GM23248 (cell line): ENCODE data around the gene RAB40A. TPM values are rescaled to one million over a fixed set of nuclear protein-coding genes. Genes with fewer than 3 reads are reported as not detected.

Experiments used
- DNase-seq: peaks from one replicate; pipeline ENCODE4 v3.0.0-alpha.2; 2015
- H2AFZ ChIP-seq: fragments of 200-600 bp; sonication (generic); 2 replicates; pipeline ENCODE4 v1.6.1; 2016; ENCODE audit warnings: antibody characterized with exemption
- H3F3A ChIP-seq: fragments of 200-600 bp; sonication (generic); 2 replicates; pipeline ENCODE4 v1.6.1; 2016; ENCODE audit warnings: mild to moderate bottlenecking, antibody characterized with exemption, mixed run types; ENCODE audit not compliant: insufficient read depth
- H3K27ac ChIP-seq: fragments of 200-600 bp; sonication (generic); 2 replicates; pipeline ENCODE4 v1.5.1; 2016; ENCODE audit warnings: mild to moderate bottlenecking
- H3K27me3 ChIP-seq: fragments of 200-600 bp; sonication (generic); replicated peaks from 2 replicates; pipeline ENCODE4 v1.6.1; 2016; ENCODE audit warnings: mild to moderate bottlenecking; ENCODE audit not compliant: insufficient read depth
- H3K36me3 ChIP-seq: fragments of 200-600 bp; sonication (generic); 2 replicates; pipeline ENCODE4 v1.6.1; 2016; ENCODE audit warnings: low read depth, mild to moderate bottlenecking
- H3K4me1 ChIP-seq: fragments of 200-600 bp; sonication (generic); 2 replicates; pipeline ENCODE4 v1.6.1; 2016; ENCODE audit warnings: mild to moderate bottlenecking; ENCODE audit not compliant: insufficient read depth
- H3K4me2 ChIP-seq: fragments of 200-600 bp; sonication (generic); one replicate; pipeline ENCODE4 v1.6.1; 2016; ENCODE audit warnings: mild to moderate bottlenecking; ENCODE audit not compliant: unreplicated experiment
- H3K4me3 ChIP-seq: fragments of 200-600 bp; sonication (generic); 2 replicates; pipeline ENCODE4 v1.5.1; 2016; ENCODE audit warnings: mild to moderate bottlenecking
- H3K79me2 ChIP-seq: fragments of 200-600 bp; sonication (generic); 2 replicates; pipeline ENCODE4 v1.6.1; 2016; ENCODE audit warnings: mild to moderate bottlenecking; ENCODE audit not compliant: insufficient read depth
- H3K9ac ChIP-seq: fragments of 200-600 bp; sonication (generic); 2 replicates; pipeline ENCODE4 v1.6.1; 2016; ENCODE audit warnings: mild to moderate bottlenecking
- H3K9me2 ChIP-seq: fragments of 200-600 bp; sonication (generic); 2 replicates; pipeline ENCODE4 v1.6.1; 2016; ENCODE audit warnings: mixed run types, mild to moderate bottlenecking, moderate library complexity; ENCODE audit not compliant: insufficient read depth
- H3K9me3 ChIP-seq: fragments of 200-600 bp; sonication (generic); one replicate; pipeline ENCODE4 v1.6.1; 2017; ENCODE audit warnings: low read depth
- H4K20me1 ChIP-seq: fragments of 200-600 bp; sonication (generic); 2 replicates; pipeline ENCODE4 v1.6.0; 2016; ENCODE audit not compliant: insufficient read depth
- EZH2 ChIP-seq: fragments of 200-600 bp; sonication (generic); IDR thresholded peaks from 2 replicates; pipeline ENCODE4 v1.6.1; 2018; ENCODE audit warnings: antibody characterized with exemption, mild to moderate bottlenecking; ENCODE audit not compliant: insufficient read depth, poor library complexity, severe bottlenecking
- EZH2phosphoT487 ChIP-seq: fragments of 200-600 bp; sonication (generic); IDR thresholded peaks from 2 replicates; pipeline ENCODE4 v1.6.1; 2018; ENCODE audit warnings: antibody characterized with exemption, moderate library complexity, mild to moderate bottlenecking, low read depth; ENCODE audit not compliant: insufficient read depth
- WGBS, 2 experiments: methylation state at CpG; one replicate each; pipeline ENCODE4 v1.1.6; 2015 to 2017; ENCODE audit warnings: low lambda C conversion rate in 2 of 2, low coverage in 1 of 2; ENCODE audit errors: missing lambda C conversion rate in 2 of 2; 5-methylcytosine and 5-hydroxymethylcytosine counted together
- in situ Hi-C: fragments of 300-500 bp; cut with MboI; formaldehyde crosslinking; loops from 2 replicates; pipeline ENCODE4 v1.15.0; 2020
- polyA plus RNA-seq: library from polyadenylated mRNA; unstranded; fragments of >200 nt; fragmentation: Nextera tagmentation; extraction: Ambion mirVana; gene quantifications from 2 replicates; pipeline ENCODE4 v1.2.1, GENCODE V29; 2016
- total RNA-seq: library from RNA; depleted of rRNA; stranded (reverse); fragments of >200 nt; shearing (Covaris generic); gene quantifications from 2 replicates; pipeline ENCODE4 v1.2.3, GENCODE V29; 2014

RAB40A gene
- total and polyA plus RNA-seq, 2 experiments from 2014 or later: 0.34 TPM; not detected in 1

DNA sequence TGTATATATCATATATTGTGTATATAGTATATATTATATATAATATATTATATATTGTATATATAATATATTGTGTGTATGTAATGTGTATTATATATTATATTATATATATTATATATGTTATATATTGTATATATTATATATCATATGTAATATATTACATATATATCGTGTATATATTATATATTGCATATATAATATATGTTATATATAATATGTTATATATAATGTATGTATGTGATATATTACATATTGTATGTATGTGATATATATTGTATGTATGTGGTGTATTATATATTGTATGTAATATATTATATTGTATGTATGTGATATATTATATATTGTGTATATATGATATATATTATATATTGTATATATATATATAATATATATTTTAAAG is 30.5 kb downstream of the RAB40A start:
- H3K27ac ChIP-seq: no peak overlapping the region
- in situ Hi-C loops: no loop called here
- DNase-seq: no peak
- 0% methylated on average over 1 of the region's 1 CpG; no CpG with 5 or more reads in 1 of the 2 experiments for WGBS, 2 experiments
- no peak overlapping the region for H3K9ac ChIP-seq
- TF ChIP-seq EZH2phosphoT487 (no peak), EZH2 (no peak)
- no peak overlapping the region for H2AFZ ChIP-seq
- no peak overlapping the region for H3K4me2 ChIP-seq
- H3K9me2 ChIP-seq: no peaks in the 10 kb centered on the region
- H3K4me1 ChIP-seq: no peaks in the 10 kb centered on the region
- no peaks in the 10 kb centered on the region for H3K36me3 ChIP-seq
- H3K9me3 ChIP-seq: no peaks in the 10 kb centered on the region
- H3K79me2 ChIP-seq: no peaks in the 10 kb centered on the region
- H3F3A ChIP-seq: no peaks in the 10 kb centered on the region
- no peaks in the 10 kb centered on the region for H4K20me1 ChIP-seq
- H3K27me3 ChIP-seq: no peaks in the 10 kb centered on the region
- no peak overlapping the region for H3K4me3 ChIP-seq

DNA sequence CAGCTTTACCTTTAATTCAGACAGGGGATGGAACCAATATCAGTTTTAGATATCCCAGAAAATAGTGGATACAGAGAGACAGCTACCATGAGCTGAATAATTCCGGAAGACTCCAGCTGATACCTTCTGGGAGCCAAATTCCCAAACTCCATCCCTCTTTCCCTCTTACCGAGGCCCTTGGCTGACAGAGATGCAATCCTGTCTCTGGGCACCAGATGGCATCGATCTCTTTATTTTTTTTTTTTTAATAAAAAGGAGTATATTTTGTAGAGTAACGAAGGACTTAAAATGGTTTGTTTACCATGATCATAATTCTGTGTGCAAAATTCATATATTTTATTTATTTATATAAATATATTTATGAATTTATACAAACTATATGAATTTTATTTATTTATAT is 31.0 kb downstream of the RAB40A start:
- Histone ChIP-seq H3F3A (no peaks in the 10 kb centered on the region), H3K9ac (no peak overlapping the region), H3K36me3 (no peaks in the 10 kb centered on the region), H3K4me1 (no peaks in the 10 kb centered on the region), H3K9me3 (no peaks in the 10 kb centered on the region), H4K20me1 (no peaks in the 10 kb centered on the region), H3K27me3 (no peaks in the 10 kb centered on the region), H3K4me3 (no peak overlapping the region), H2AFZ (no peak overlapping the region), H3K27ac (no peak overlapping the region), H3K9me2 (no peaks in the 10 kb centered on the region), H3K79me2 (no peaks in the 10 kb centered on the region), H3K4me2 (no peak overlapping the region)
- peak; percentile 46 for DNase-seq
- in situ Hi-C loops: no loop called here
- WGBS, 2 experiments: 3 to 6% methylated on average over 4 of the region's 4 CpGs
- TF ChIP-seq EZH2 (no peak), EZH2phosphoT487 (no peak)

DNA sequence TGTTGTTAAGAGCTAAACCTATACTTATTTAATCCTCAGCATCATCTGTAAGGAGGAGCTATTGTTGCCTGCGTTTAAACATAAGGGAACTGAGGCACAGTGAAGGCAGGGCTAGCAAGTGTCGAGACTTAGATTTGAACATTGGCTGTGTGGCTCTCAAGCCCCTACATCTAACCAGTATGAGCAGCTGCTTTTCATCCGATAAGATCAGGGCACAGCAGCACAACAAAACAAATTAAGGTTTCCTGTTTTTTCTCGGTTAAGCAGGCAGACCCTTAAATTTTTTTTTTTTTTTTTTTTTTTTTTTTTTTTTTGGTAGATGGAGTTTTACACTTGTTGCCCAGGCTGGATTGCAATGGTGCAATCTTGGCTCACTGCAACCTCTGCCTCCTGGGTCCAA is 35.6 kb downstream of the RAB40A start:
- in situ Hi-C loops: no loop called here
- 76 to 91% methylated on average over 3 to 4 of the region's 4 CpGs for WGBS, 2 experiments

DNA sequence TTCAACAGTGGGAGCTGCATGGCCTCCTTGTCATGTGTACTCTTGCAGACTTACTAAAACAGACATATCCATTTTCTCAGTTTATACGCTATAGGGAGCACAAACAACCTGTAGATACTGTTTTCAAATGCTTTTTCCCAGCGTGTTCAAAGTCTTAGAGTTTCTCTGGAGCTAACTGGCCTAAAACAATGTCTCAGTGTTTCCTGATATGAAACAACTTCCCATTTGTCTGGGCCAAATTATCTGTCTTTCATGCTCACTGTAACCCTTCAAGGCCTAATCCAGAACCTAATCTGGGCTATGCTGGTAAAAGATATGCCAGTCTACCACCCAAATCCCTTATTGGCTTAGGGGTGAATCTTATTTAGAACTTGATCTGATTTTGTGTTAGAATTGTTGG is 38.8 kb downstream of the RAB40A start:
- Histone ChIP-seq H3K4me3 (no peak overlapping the region), H3K9me2 (no peaks in the 10 kb centered on the region), H3K9ac (no peak overlapping the region), H3K4me2 (no peak overlapping the region), H4K20me1 (no peaks in the 10 kb centered on the region), H2AFZ (no peak overlapping the region), H3K27ac (no peak overlapping the region), H3K79me2 (no peaks in the 10 kb centered on the region), H3K36me3 (no peaks in the 10 kb centered on the region), H3K4me1 (no peaks in the 10 kb centered on the region), H3K9me3 (no peaks in the 10 kb centered on the region), H3K27me3 (no peaks in the 10 kb centered on the region), H3F3A (no peaks in the 10 kb centered on the region)
- WGBS, 2 experiments: 100% methylated on average over 1 of the region's 2 CpGs
- TF ChIP-seq EZH2 (no peak), EZH2phosphoT487 (no peak)
- no peak for DNase-seq
- in situ Hi-C loops: no loop called here

More for the DNA sequence above, 35.6 kb downstream of the RAB40A start:
- Histone ChIP-seq H3K9me3 (no peaks in the 10 kb centered on the region), H2AFZ (no peak overlapping the region), H3K4me2 (no peak overlapping the region), H3K79me2 (no peaks in the 10 kb centered on the region), H3K4me3 (no peak overlapping the region), H4K20me1 (no peaks in the 10 kb centered on the region), H3K4me1 (no peaks in the 10 kb centered on the region), H3K27ac (no peak overlapping the region), H3K9ac (no peak overlapping the region), H3K27me3 (no peaks in the 10 kb centered on the region), H3K36me3 (no peaks in the 10 kb centered on the region), H3F3A (no peaks in the 10 kb centered on the region), H3K9me2 (no peaks in the 10 kb centered on the region)
- DNase-seq: no peak
- TF ChIP-seq EZH2phosphoT487 (no peak), EZH2 (no peak)

DNA sequence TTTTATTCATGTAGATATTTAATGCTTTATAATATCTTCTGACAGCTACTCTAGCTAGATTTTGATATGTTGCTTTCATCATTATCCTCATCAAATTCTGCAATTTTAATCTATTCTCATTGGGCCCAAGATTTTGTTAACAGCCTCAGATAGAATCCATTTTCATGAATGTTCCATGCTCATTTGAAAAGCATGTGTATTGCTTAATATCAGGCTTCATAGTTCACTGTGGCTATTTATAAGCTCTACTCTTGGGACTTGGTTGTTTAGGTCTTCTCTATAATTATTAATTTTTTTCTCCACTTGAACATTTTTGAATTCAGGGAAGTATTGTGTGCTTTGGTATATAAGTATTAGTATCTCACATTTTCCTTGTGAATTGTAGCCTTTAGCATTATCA is 41.8 kb downstream of the RAB40A start:
- no peak overlapping the region for H3K4me3 ChIP-seq
- H3K36me3 ChIP-seq: no peaks in the 10 kb centered on the region
- H3F3A ChIP-seq: no peaks in the 10 kb centered on the region
- no peak overlapping the region for H2AFZ ChIP-seq
- no peaks in the 10 kb centered on the region for H3K9me3 ChIP-seq
- no peak overlapping the region for H3K9ac ChIP-seq
- H3K4me1 ChIP-seq: no peaks in the 10 kb centered on the region
- DNase-seq: peak; percentile 51
- TF ChIP-seq EZH2phosphoT487: no peak
- TF ChIP-seq EZH2: no peak
- H3K9me2 ChIP-seq: no peaks in the 10 kb centered on the region
- in situ Hi-C loops: no loop called here
- H3K27ac ChIP-seq: peak overlapping the region; percentile 8; the same call in 1 of the 2 replicates
- no peaks in the 10 kb centered on the region for H4K20me1 ChIP-seq
- no peak overlapping the region for H3K4me2 ChIP-seq
- no peaks in the 10 kb centered on the region for H3K79me2 ChIP-seq
- no peaks in the 10 kb centered on the region for H3K27me3 ChIP-seq
